HepG2 (cell line): ENCODE results near the gene MC1R. TPM values are rescaled to one million over a fixed set of nuclear protein-coding genes. Genes with fewer than 3 reads are reported as not detected.

Source experiments
- ARNT2 ChIP-seq: sonication (generic); formaldehyde crosslinking; IDR thresholded peaks from 2 replicates; pipeline ENCODE4 v1.8.0; 2022; ENCODE audit warnings: mild to moderate bottlenecking, low read depth, missing genetic modification reagents, moderate library complexity
- CENPX ChIP-seq: sonication (generic); formaldehyde crosslinking; IDR thresholded peaks from 2 replicates; pipeline ENCODE4 v1.9.0; 2021; ENCODE audit warnings: mild to moderate bottlenecking, missing genetic modification reagents, moderate library complexity
- CHD4 ChIP-seq: fragments of 200-600 bp; sonication (generic); IDR thresholded peaks from 2 replicates; pipeline ENCODE4 v1.7.0; 2017; ENCODE audit warnings: mild to moderate bottlenecking, low read length, borderline replicate concordance
- FOXJ3 ChIP-seq: sonication (generic); formaldehyde crosslinking; IDR thresholded peaks from 2 replicates; pipeline ENCODE4 v1.4.0; 2020; ENCODE audit warnings: missing genetic modification reagents, mild to moderate bottlenecking, borderline replicate concordance
- NPAS2 ChIP-seq: sonication (generic); formaldehyde crosslinking; IDR thresholded peaks from 2 replicates; pipeline ENCODE4 v1.8.0; 2022; ENCODE audit warnings: mild to moderate bottlenecking, missing genetic modification reagents, borderline replicate concordance
- SALL2 ChIP-seq: sonication (generic); formaldehyde crosslinking; IDR thresholded peaks from 2 replicates; pipeline ENCODE4 v1.8.1; 2023; ENCODE audit warnings: mild to moderate bottlenecking, missing genetic modification reagents, inconsistent platforms
- THAP11 ChIP-seq: IDR thresholded peaks from 2 replicates; pipeline ENCODE4 v1.6.1; 2016; ENCODE audit warnings: missing biosample characterization, missing genetic modification reagents
- TRIM24 ChIP-seq: sonication (generic); formaldehyde crosslinking; IDR thresholded peaks from 2 replicates; pipeline ENCODE4 v1.8.0; 2022; ENCODE audit warnings: mild to moderate bottlenecking, missing genetic modification reagents
- ZFP62 ChIP-seq: sonication (generic); formaldehyde crosslinking; IDR thresholded peaks from 2 replicates; pipeline ENCODE4 v1.4.0; 2020; ENCODE audit warnings: missing genetic modification reagents
- ZNF253 ChIP-seq: sonication (generic); formaldehyde crosslinking; IDR thresholded peaks from 2 replicates; pipeline ENCODE4 v1.8.0; 2022; ENCODE audit warnings: mild to moderate bottlenecking, missing genetic modification reagents, borderline replicate concordance
- ZNF343 ChIP-seq: sonication (generic); formaldehyde crosslinking; IDR thresholded peaks from 2 replicates; pipeline ENCODE4 v1.4.0; 2020; ENCODE audit warnings: mild to moderate bottlenecking, missing genetic modification reagents
- ZNF354B ChIP-seq: sonication (generic); formaldehyde crosslinking; IDR thresholded peaks from 2 replicates; pipeline ENCODE4 v1.8.0; 2022; ENCODE audit warnings: mild to moderate bottlenecking, missing genetic modification reagents
- ZNF552 ChIP-seq: sonication (generic); formaldehyde crosslinking; IDR thresholded peaks from 2 replicates; pipeline ENCODE4 v1.9.0; 2022; ENCODE audit warnings: missing genetic modification reagents, mild to moderate bottlenecking, borderline replicate concordance
- ZNF562 ChIP-seq: sonication (generic); formaldehyde crosslinking; IDR thresholded peaks from 2 replicates; pipeline ENCODE4 v1.8.0; 2022; ENCODE audit warnings: missing genetic modification reagents, borderline replicate concordance
- ZNF572 ChIP-seq: sonication (generic); formaldehyde crosslinking; IDR thresholded peaks from 2 replicates; pipeline ENCODE4 v1.5.1; 2020; ENCODE audit warnings: mild to moderate bottlenecking, missing genetic modification reagents
- ZNF616 ChIP-seq: sonication (generic); formaldehyde crosslinking; IDR thresholded peaks from 2 replicates; pipeline ENCODE4 v1.5.0; 2020; ENCODE audit warnings: low read depth, mild to moderate bottlenecking, missing genetic modification reagents
- polyA plus RNA-seq, 8 experiments: library from polyadenylated mRNA; depleted of rRNA in 3 of 8; stranded (reverse) in 7 of 8; unstranded in 1 of 8; fragments of >200 nt; fragmentation: Illumina TruSeq in 4 of 8; extraction: Trizol in 4 of 8; gene quantifications; 2 replicates each; pipeline versions ENCODE4 v1.2.1 to v1.2.3, GENCODE V29; 2011 to 2016; ENCODE audit warnings: low read depth in 4 of 8, missing spikeins in 1 of 8, mixed read lengths in 1 of 8; ENCODE audit not compliant: insufficient read depth in 1 of 8
- total RNA-seq, 5 experiments: library from RNA; depleted of rRNA; stranded (reverse); fragments of >200 nt; fragmentation: Illumina TruSeq; extraction: Trizol; gene quantifications; 2 replicates each; pipeline ENCODE4 v1.2.3, GENCODE V29; 2016; ENCODE audit warnings: low read depth in 1 of 5
- TF ChIP-seq, protein P1 (sequence below): sonication (generic); formaldehyde crosslinking; IDR thresholded peaks from 2 replicates; pipeline ENCODE4 v1.4.0; 2020; ENCODE audit warnings: missing genetic modification reagents, borderline replicate concordance
- TF ChIP-seq, protein P2 (sequence below), 2 experiments: sonication (generic) in 1 of 2; formaldehyde crosslinking in 1 of 2; IDR thresholded peaks; 2 replicates each; pipeline versions ENCODE4 v1.5.1 to v1.6.1; 2011 to 2020; ENCODE audit warnings: borderline replicate concordance in 1 of 2, low read depth in 1 of 2, low read length in 1 of 2, mild to moderate bottlenecking in 1 of 2, missing genetic modification reagents in 1 of 2, moderate library complexity in 1 of 2
- TF ChIP-seq, protein P3 (sequence below): sonication (generic); formaldehyde crosslinking; IDR thresholded peaks from 2 replicates; pipeline ENCODE4 v1.9.0; 2021; ENCODE audit warnings: missing genetic modification reagents, borderline replicate concordance
- TF ChIP-seq, protein P4 (sequence below): sonication (generic); formaldehyde crosslinking; IDR thresholded peaks from 2 replicates; pipeline ENCODE4 v1.5.1; 2020; ENCODE audit warnings: missing genetic modification reagents, mild to moderate bottlenecking, borderline replicate concordance

MC1R gene
- total and polyA plus RNA-seq, 2 of the 13 experiments (the other 11 are each of a cell fraction or from before 2014, with no cell fraction given), result 9.1 to 14.8 TPM

DNA sequence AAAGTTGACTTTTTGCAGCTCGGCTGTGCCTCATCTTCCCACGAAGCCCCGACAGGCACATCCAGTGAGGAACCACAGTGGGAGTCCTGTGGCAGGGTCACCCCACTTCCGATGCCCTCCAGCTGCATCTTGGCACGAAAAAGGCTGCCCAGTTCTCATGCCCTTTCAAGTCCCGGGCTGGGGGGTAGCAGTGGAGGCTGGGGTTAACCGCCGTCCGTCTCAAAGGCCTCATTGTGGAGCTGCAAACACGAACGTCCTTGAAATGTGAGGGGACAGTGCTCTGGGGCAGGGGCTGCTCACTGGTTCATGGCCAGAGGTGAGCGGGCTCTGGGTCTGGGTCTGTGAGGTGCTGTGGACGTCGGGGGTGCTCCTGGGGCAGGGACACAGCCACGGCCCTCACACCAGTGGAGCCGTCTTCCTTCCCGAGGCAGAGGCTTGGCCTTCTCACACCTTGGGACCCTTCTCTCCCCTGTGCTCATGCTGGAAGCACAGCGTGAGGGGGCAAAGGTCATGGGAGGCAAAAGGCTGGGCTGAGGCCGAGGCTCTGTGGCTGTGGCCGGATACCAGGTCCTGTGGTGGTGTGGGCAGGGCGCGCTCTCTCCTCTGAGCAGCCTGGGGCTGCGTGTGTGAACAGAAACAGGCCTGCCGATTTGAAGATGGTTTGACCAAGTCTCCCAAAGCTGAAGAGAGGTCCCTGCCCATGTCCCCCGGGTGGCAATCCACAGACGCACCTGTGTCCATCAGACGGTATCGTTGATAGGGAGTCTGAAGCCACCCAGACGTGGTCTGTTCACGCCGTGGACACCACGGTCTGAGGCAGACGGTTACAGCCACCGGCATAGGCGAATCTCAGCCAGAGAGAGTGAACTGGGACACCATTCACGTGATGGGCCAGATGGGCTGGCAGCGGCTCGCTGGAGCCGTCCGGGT lies 3.1 kb upstream of the MC1R start (continued):
- TF ChIP-seq, protein P1, sequence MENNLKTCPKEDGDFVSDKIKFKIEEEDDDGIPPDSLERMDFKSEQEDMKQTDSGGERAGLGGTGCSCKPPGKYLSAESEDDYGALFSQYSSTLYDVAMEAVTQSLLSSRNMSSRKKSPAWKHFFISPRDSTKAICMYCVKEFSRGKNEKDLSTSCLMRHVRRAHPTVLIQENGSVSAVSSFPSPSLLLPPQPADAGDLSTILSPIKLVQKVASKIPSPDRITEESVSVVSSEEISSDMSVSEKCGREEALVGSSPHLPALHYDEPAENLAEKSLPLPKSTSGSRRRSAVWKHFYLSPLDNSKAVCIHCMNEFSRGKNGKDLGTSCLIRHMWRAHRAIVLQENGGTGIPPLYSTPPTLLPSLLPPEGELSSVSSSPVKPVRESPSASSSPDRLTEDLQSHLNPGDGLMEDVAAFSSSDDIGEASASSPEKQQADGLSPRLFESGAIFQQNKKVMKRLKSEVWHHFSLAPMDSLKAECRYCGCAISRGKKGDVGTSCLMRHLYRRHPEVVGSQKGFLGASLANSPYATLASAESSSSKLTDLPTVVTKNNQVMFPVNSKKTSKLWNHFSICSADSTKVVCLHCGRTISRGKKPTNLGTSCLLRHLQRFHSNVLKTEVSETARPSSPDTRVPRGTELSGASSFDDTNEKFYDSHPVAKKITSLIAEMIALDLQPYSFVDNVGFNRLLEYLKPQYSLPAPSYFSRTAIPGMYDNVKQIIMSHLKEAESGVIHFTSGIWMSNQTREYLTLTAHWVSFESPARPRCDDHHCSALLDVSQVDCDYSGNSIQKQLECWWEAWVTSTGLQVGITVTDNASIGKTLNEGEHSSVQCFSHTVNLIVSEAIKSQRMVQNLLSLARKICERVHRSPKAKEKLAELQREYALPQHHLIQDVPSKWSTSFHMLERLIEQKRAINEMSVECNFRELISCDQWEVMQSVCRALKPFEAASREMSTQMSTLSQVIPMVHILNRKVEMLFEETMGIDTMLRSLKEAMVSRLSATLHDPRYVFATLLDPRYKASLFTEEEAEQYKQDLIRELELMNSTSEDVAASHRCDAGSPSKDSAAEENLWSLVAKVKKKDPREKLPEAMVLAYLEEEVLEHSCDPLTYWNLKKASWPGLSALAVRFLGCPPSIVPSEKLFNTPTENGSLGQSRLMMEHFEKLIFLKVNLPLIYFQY, result 0 out of 2 replicates have a peak, but pooled peaks have one; percentile 37
- peak; percentile 33; the same call in 1 of the 2 replicates for TF ChIP-seq ZNF343
- peak; percentile 92 for TF ChIP-seq ARNT2 (CRISPR knock-in tag)
- TF ChIP-seq ZNF354B (CRISPR knock-in tag), result no peak
- TF ChIP-seq ZFP62, result no peak
- TF ChIP-seq NPAS2 (CRISPR knock-in tag), result no peak
- no peak for TF ChIP-seq TRIM24 (CRISPR knock-in tag)
- TF ChIP-seq ZNF616 (CRISPR knock-in tag), result peak; percentile 93
- TF ChIP-seq SALL2 (CRISPR knock-in tag), result peak; percentile 94
- no peak for TF ChIP-seq CENPX
- TF ChIP-seq ZNF572 (CRISPR knock-in tag), result no peak
- TF ChIP-seq, protein P2, sequence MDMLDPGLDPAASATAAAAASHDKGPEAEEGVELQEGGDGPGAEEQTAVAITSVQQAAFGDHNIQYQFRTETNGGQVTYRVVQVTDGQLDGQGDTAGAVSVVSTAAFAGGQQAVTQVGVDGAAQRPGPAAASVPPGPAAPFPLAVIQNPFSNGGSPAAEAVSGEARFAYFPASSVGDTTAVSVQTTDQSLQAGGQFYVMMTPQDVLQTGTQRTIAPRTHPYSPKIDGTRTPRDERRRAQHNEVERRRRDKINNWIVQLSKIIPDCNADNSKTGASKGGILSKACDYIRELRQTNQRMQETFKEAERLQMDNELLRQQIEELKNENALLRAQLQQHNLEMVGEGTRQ (IDR thresholded peaks at IDR 0.05; ENCODE audit: low read depth, low read length), result no peak
- TF ChIP-seq, protein P2 (CRISPR knock-in tag; IDR thresholded peaks at IDR 0.05; ENCODE audit: borderline replicate concordance), result 0 out of 2 replicates have a peak, but pooled peaks have one; percentile 37
- TF ChIP-seq, protein P3, sequence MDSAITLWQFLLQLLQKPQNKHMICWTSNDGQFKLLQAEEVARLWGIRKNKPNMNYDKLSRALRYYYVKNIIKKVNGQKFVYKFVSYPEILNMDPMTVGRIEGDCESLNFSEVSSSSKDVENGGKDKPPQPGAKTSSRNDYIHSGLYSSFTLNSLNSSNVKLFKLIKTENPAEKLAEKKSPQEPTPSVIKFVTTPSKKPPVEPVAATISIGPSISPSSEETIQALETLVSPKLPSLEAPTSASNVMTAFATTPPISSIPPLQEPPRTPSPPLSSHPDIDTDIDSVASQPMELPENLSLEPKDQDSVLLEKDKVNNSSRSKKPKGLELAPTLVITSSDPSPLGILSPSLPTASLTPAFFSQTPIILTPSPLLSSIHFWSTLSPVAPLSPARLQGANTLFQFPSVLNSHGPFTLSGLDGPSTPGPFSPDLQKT (CRISPR knock-in tag), result no peak
- no peak for TF ChIP-seq FOXJ3 (CRISPR knock-in tag)
- TF ChIP-seq ZNF552, result peak; percentile 92; the same call in 1 of the 2 replicates
- peak; percentile 73 for TF ChIP-seq THAP11 (CRISPR knock-in tag)
- peak; percentile 95; the same call in 1 of the 2 replicates for TF ChIP-seq ZNF253 (CRISPR knock-in tag)
- no peak for TF ChIP-seq ZNF562 (CRISPR knock-in tag)
- TF ChIP-seq CHD4, result no peak
- TF ChIP-seq, protein P4, sequence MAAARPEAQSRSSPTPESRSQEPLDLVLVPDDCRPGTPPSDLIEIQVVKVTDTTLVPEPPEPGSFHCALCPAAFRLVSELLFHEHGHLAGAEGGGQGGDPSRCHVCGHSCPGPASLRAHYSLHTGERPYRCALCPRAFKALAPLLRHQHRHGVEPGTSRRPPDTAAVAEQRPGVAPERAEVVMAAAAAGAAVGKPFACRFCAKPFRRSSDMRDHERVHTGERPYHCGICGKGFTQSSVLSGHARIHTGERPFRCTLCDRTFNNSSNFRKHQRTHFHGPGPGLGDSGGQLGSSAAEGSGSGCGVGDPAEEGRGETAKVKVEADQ (CRISPR knock-in tag), result peak; percentile 84
